ENCODE data around the gene KRT8. TPM values are rescaled to one million over a fixed set of nuclear protein-coding genes. Genes with fewer than 3 reads are reported as not detected.
A peak's percentile ranks its signal among the peaks of the same experiment; 100 is the strongest.
"Not testable (repeated sequence)": the region's sequence is repeated elsewhere in the genome, so short reads cannot be mapped to it uniquely, and the experiment has no call there.

Gene KRT8
- total RNA-seq, 3 donors from 2014 or later: 1,334 to 4,222 (median 3,664) TPM

- TF ChIP-seq CTCF (IDR thresholded peaks at IDR 0.05): no peak
- no peaks in the 10 kb centered on the region for H3K36me3 ChIP-seq (ENCODE audit: low read depth)
- H3K4me3 ChIP-seq: no peak overlapping the region
- H3K4me1 ChIP-seq (ENCODE audit: low read depth): peaks cover 4% of the 10 kb centered on the region
- ATAC-seq: no peak
- no peak for DNase-seq
- H3K9me3 ChIP-seq: no peaks in the 10 kb centered on the region
- intact Hi-C loops (cut with DNase I, micrococcal nuclease): no loop called here
Observed at GRCh38 chr12:52890417-52890816, 14.5 kb downstream of the KRT8 start.

GRCh38 chr12:52884526-52885293 lies 20.2 kb downstream of the KRT8 start:
- no peaks in the 10 kb centered on the region for H3K36me3 ChIP-seq (ENCODE audit: low read depth)
- ATAC-seq (peak; percentile 87), DNase-seq (peak; percentile 84 to 90 (median 89))
- peak; percentile 81 for TF ChIP-seq CTCF (IDR thresholded peaks at IDR 0.05)
- H3K9me3 ChIP-seq: no peaks in the 10 kb centered on the region
- intact Hi-C loops (cut with DNase I, micrococcal nuclease): loop anchor here (2.0 to 5.0 kb wide), 3 partner anchors 93 to 302 kb away; no protein-coding TSS in a partner anchor
- H3K4me1 ChIP-seq (ENCODE audit: low read depth): peaks cover 1% of the 10 kb centered on the region
- H3K4me3 ChIP-seq: no peak overlapping the region

GRCh38 chr12:52880499-52880898 lies 24.4 kb downstream of the KRT8 start:
- not testable (repeated sequence) for DNase-seq; ATAC-seq; H3K4me3 ChIP-seq; H3K36me3 ChIP-seq (ENCODE audit: low read depth); H3K9me3 ChIP-seq
- H3K4me1 ChIP-seq (ENCODE audit: low read depth): peaks cover 17% of the 10 kb centered on the region
- intact Hi-C loops (cut with DNase I, micrococcal nuclease): loop anchor here in 1 of 2 donors (5.0 kb wide), 1 partner anchor 298 kb away; no protein-coding TSS in a partner anchor

GRCh38 chr12:52879394-52880351 lies 25.2 kb downstream of the KRT8 start:
- Histone ChIP-seq H3K9me3 (no peaks in the 10 kb centered on the region), H3K4me3 (no peak overlapping the region), H3K36me3 (ENCODE audit: low read depth) (no peaks in the 10 kb centered on the region), H3K4me1 (ENCODE audit: low read depth) (peaks cover 24% of the 10 kb centered on the region)
- peak; percentile 84 to 90 (median 88) for DNase-seq
- intact Hi-C loops (cut with DNase I, micrococcal nuclease): loop anchor here (5.0 to 10.0 kb wide), 3 partner anchors 297 to 725 kb away; partner anchors contain the start of gene KRT85 (in 1 of the 2)
- ATAC-seq: peak; percentile 88
- TF ChIP-seq CTCF (IDR thresholded peaks at IDR 0.05): peak; percentile 82

GRCh38 chr12:52878507-52879393 lies 26.1 kb downstream of the KRT8 start:
- Histone ChIP-seq H3K9me3 (no peaks in the 10 kb centered on the region), H3K4me3 (no peak overlapping the region), H3K36me3 (ENCODE audit: low read depth) (no peaks in the 10 kb centered on the region), H3K4me1 (ENCODE audit: low read depth) (peaks cover 28% of the 10 kb centered on the region)
- intact Hi-C loops (cut with DNase I, micrococcal nuclease): loop anchor here (5.0 to 10.0 kb wide), 3 partner anchors 296 to 724 kb away; partner anchors contain the start of gene KRT85 (in 1 of the 2)
- DNase-seq (no peak), ATAC-seq (no peak)
- no peak for TF ChIP-seq CTCF (IDR thresholded peaks at IDR 0.05)

Measured in mucosa of descending colon (tissue), 3 donors.